A549 (cell line): ENCODE results near the gene NYNRIN. TPM values are rescaled to one million over a fixed set of nuclear protein-coding genes. Genes with fewer than 3 reads are reported as not detected.

Experiments
- ATAC-seq, 2 experiments: fragments of 200-7000 bp in 1 of 2; fragments of >200 bp in 1 of 2; cut with Nextera tagmentation in 1 of 2; cut with Tn5 transposase in 1 of 2; 3 replicates each; pipeline versions ENCODE4 v1.8.0 to v1.9.1; 2018 to 2020; ENCODE audit warnings: mild to moderate bottlenecking in 1 of 2, moderate library complexity in 1 of 2
- CTCF ChIA-PET: fragments of 300-600 bp; sonication (Branson Sonifier 250); formaldehyde crosslinking; extraction: SDS; loops from one replicate; lab custom pipeline; 2021; ENCODE audit warnings: antibody characterized with exemption, inconsistent platforms; lab: Yijun Ruan, JAX
- POLR2A ChIA-PET: fragments of 350-600 bp; formaldehyde crosslinking; extraction: SDS; loops from one replicate; lab custom pipeline; 2021; ENCODE audit warnings: antibody characterized with exemption, inconsistent platforms; lab: Yijun Ruan, JAX
- DNase-seq, 2 experiments: peaks; one replicate each; pipeline versions ENCODE4 v3.0.0 to v3.0.0-alpha.2; 2011 to 2016; ENCODE audit warnings: low read depth in 1 of 2, low spot score in 1 of 2
- FAIRE-seq: peaks from 2 replicates; lab custom pipeline; 2011; peaks lifted over from hg19 to GRCh38; lab: Jason Lieb, UNC
- H3K27ac ChIP-seq, 2 experiments: fragments of >200 bp; sonication (Bioruptor Twin); formaldehyde crosslinking; 3 replicates each; pipeline ENCODE4 v1.5.1; 2016 to 2017
- H3K4me1 ChIP-seq: fragments of >200 bp; sonication (Bioruptor Twin); formaldehyde crosslinking; 3 replicates; pipeline ENCODE4 v1.6.1; 2016
- H3K4me2 ChIP-seq: fragments of >200 bp; sonication (Bioruptor Twin); formaldehyde crosslinking; 3 replicates; pipeline ENCODE4 v1.6.1; 2016
- H3K4me3 ChIP-seq: fragments of >200 bp; sonication (Bioruptor Twin); formaldehyde crosslinking; 3 replicates; pipeline ENCODE4 v1.5.1; 2016
- H3K9me3 ChIP-seq: fragments of >200 bp; sonication (Bioruptor Twin); formaldehyde crosslinking; 3 replicates; pipeline ENCODE4 v1.6.1; 2016
- CBX8 ChIP-seq: fragments of 200-600 bp; sonication (generic); IDR thresholded peaks from 2 replicates; pipeline ENCODE4 v1.6.1; 2016
- CHD2 ChIP-seq: fragments of 150-350 bp; IDR thresholded peaks from 2 replicates; pipeline ENCODE4 v1.6.1; 2014; ENCODE audit warnings: low read length; ENCODE audit not compliant: partially characterized antibody
- ELK1 ChIP-seq: fragments of 150-350 bp; IDR thresholded peaks from 2 replicates; pipeline ENCODE4 v1.6.1; 2014; ENCODE audit warnings: low read depth, mild to moderate bottlenecking, low read length
- ESRRA ChIP-seq: fragments of 150-350 bp; IDR thresholded peaks from 2 replicates; pipeline ENCODE4 v1.6.1; 2014; ENCODE audit warnings: mild to moderate bottlenecking, low read length, borderline replicate concordance
- FOSB ChIP-seq: fragments of 250-450 bp; sonication (Bioruptor Pico); IDR thresholded peaks from 2 replicates; pipeline ENCODE4 v1.5.0; 2020; ENCODE audit warnings: mild to moderate bottlenecking, moderate library complexity
- FOSL2 ChIP-seq, 2 experiments: fragments of 450-650 bp in 1 of 2; fragments of >200 bp in 1 of 2; sonication (Bioruptor Twin) in 1 of 2; formaldehyde crosslinking; IDR thresholded peaks; 2 replicates each; pipeline versions ENCODE4 v1.5.0 to v1.6.1; 2016 to 2020; ENCODE audit warnings: mild to moderate bottlenecking in 1 of 2, moderate library complexity in 1 of 2
- GATA3 ChIP-seq: IDR thresholded peaks from 2 replicates; pipeline ENCODE4 v1.6.1; 2012; ENCODE audit warnings: borderline replicate concordance
- HDAC2 ChIP-seq: fragments of 200-600 bp; sonication (generic); IDR thresholded peaks from 2 replicates; pipeline ENCODE4 v1.6.1; 2016
- HOXB5 ChIP-seq: fragments of 250-450 bp; sonication (Bioruptor Pico); IDR thresholded peaks from 2 replicates; pipeline ENCODE4 v1.5.0; 2020; ENCODE audit warnings: mild to moderate bottlenecking, moderate library complexity
- MAFK ChIP-seq: fragments of 450-650 bp; IDR thresholded peaks from 2 replicates; pipeline ENCODE4 v1.6.1; 2014; ENCODE audit not compliant: partially characterized antibody
- MYC ChIP-seq: IDR thresholded peaks from 2 replicates; pipeline ENCODE4 v1.6.1; 2012; ENCODE audit warnings: mild to moderate bottlenecking, inconsistent platforms, low read length, improper control_type of control experiment, borderline replicate concordance
- POLR2AphosphoS2 ChIP-seq: conservative IDR thresholded peaks from 2 replicates; pipeline ENCODE4 v1.6.1; 2012; ENCODE audit warnings: low read length, improper control_type of control experiment, inconsistent platforms
- SMC3 ChIP-seq: fragments of >200 bp; sonication (Bioruptor Twin); formaldehyde crosslinking; IDR thresholded peaks from 3 replicates; pipeline ENCODE4 v1.6.1; 2018; ENCODE audit warnings: inconsistent platforms
- ZNF302 ChIP-seq: fragments of 250-450 bp; sonication (Bioruptor Pico); IDR thresholded peaks from 2 replicates; pipeline ENCODE4 v1.9.0; 2021; ENCODE audit warnings: inconsistent platforms, mild to moderate bottlenecking, moderate library complexity
- WGBS: methylation state at CpG from one replicate; pipeline ENCODE4 v1.1.6; 2017; ENCODE audit errors: missing lambda C conversion rate; 5-methylcytosine and 5-hydroxymethylcytosine counted together
- polyA plus RNA-seq, 4 experiments: library from polyadenylated mRNA; depleted of rRNA in 3 of 4; stranded (reverse); fragments of >200 nt; fragmentation: RNase III in 1 of 4; extraction: RNeasy Plus Mini Kit Qiagen cat#74134 plus additional on column Dnase treatment in 1 of 4; gene quantifications; 2 replicates in 3 of 4; 3 replicates in 1 of 4; pipeline ENCODE4 v1.2.3, GENCODE V29; 2011 to 2017
- TF ChIP-seq, protein P1 (sequence below): fragments of >200 bp; sonication (Bioruptor Twin); formaldehyde crosslinking; IDR thresholded peaks from 3 replicates; pipeline ENCODE4 v1.6.1; 2016

Gene NYNRIN
- polyA plus RNA-seq, 2 of the 4 experiments (the other 2 are of a cell fraction), result 0.19 to 0.44 TPM

DNA sequence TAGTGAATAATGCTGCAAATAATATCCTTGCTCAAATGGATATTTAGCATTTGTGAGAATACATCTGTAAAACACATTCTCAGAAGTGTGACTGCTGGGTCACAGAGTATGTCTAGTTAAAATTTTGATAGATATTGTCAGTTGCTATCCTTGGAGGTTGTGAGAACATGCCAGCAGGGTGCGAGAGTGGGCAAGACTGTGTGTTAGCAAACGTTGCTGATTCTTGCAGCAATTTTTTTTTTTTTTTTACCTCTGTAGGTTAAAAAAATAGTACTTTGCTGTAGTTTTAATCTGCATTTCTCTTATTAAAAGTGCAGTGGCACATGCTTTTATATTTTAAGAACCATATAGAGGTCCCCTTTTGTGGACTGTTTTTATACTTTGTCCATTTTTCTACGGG, 4.5 kb upstream of the NYNRIN start:
- TF ChIP-seq ESRRA (no peak), SMC3 (no peak), HDAC2 (no peak), FOSB (CRISPR knock-in tag) (no peak), ELK1 (no peak), CHD2 (no peak), HOXB5 (CRISPR knock-in tag) (no peak), GATA3 (no peak), FOSL2 (IDR thresholded peaks at IDR 0.05) (no peak), FOSL2 (CRISPR knock-in tag; IDR thresholded peaks at IDR 0.05) (no peak)
- TF ChIP-seq, protein P1, sequence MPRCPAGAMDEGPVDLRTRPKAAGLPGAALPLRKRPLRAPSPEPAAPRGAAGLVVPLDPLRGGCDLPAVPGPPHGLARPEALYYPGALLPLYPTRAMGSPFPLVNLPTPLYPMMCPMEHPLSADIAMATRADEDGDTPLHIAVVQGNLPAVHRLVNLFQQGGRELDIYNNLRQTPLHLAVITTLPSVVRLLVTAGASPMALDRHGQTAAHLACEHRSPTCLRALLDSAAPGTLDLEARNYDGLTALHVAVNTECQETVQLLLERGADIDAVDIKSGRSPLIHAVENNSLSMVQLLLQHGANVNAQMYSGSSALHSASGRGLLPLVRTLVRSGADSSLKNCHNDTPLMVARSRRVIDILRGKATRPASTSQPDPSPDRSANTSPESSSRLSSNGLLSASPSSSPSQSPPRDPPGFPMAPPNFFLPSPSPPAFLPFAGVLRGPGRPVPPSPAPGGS, result no peak
- TF ChIP-seq, all 56 proteins: peak for 0
- Histone ChIP-seq H3K27ac (no peak overlapping the region), H3K9me3 (no peaks in the 10 kb centered on the region), H3K4me3 (no peak overlapping the region), H3K4me1 (peaks cover 23% of the 10 kb centered on the region), H3K4me2 (no peak overlapping the region)
- ATAC-seq, result no peak
- no peak for FAIRE-seq
- 41% methylated on average over 3 of the region's 3 CpGs for WGBS
- POLR2A ChIA-PET, result no interaction called here
- CTCF ChIA-PET, result interaction anchor here (1.1 to 1.2 kb wide), 2 partner anchors 38 to 61 kb away, joined by 4 to 6 read pairs; no protein-coding TSS in a partner anchor
- DNase-seq, result peak in 1 of 2 experiments; percentile 14

DNA sequence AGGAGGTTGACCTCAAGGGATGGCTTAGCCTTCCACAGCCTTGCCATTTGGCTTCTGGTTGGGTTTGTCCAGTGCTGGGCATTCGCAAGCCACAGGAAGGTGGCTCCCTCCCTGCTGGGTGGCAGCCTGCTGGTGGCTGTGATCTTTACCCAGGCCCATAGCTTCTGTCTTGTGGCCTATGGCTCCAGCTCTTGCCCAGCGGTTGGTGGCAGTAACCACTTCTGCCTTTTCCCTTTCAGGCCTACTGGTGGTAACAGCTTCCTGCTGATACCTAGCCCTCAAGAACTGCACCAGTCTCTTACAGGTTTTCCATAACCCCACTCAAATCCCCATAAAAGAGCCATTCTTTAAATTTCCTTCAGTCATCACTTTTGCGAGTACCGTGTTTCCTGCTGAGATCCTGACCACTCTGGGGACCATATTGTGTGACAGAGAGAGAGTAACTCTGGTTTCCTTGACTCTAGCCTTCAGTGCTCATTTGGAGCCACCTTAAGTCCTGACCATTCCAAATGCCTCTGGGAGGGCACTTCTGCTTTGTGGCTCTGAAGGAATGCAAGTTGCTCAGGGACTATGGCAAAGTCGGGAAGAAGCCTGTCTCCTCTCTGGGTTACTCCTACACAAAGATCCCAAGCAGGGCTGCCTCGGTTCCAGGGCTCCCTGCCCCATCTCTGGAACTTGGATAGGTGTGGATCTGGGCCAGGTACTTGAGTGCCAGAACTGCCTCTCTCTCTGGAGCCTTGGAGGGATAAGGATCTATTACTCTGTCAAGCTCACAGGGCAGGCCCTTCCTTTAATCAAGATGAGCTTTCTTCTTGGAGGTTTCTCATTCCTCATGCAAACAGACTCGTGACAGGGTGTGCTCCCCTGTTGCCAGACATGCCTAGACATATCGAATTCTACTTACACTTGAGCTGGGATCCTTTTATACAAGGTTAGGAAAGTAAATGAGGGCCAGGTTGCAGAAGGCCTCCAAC, 2.9 kb upstream of the NYNRIN start:
- 69% methylated on average over 8 of the region's 8 CpGs for WGBS
- DNase-seq (no peak), FAIRE-seq (no peak), ATAC-seq (no peak)
- Histone ChIP-seq H3K4me1 (peaks cover 23% of the 10 kb centered on the region), H3K9me3 (no peaks in the 10 kb centered on the region), H3K4me3 (no peak overlapping the region), H3K27ac (no peak overlapping the region), H3K4me2 (no peak overlapping the region)
- ChIA-PET POLR2A (interaction anchor here (1.7 kb wide), 1 partner anchor 34 kb away, joined by 4 read pairs; the partner anchor contains the start of gene KHNYN), CTCF (interaction anchor here (1.1 to 2.3 kb wide), 7 partner anchors 14 to 75 kb away, joined by 3 to 11 read pairs (median 4); no protein-coding TSS in a partner anchor)
- no peak for TF ChIP-seq POLR2AphosphoS2
- peak; percentile 71 for TF ChIP-seq MAFK

DNA sequence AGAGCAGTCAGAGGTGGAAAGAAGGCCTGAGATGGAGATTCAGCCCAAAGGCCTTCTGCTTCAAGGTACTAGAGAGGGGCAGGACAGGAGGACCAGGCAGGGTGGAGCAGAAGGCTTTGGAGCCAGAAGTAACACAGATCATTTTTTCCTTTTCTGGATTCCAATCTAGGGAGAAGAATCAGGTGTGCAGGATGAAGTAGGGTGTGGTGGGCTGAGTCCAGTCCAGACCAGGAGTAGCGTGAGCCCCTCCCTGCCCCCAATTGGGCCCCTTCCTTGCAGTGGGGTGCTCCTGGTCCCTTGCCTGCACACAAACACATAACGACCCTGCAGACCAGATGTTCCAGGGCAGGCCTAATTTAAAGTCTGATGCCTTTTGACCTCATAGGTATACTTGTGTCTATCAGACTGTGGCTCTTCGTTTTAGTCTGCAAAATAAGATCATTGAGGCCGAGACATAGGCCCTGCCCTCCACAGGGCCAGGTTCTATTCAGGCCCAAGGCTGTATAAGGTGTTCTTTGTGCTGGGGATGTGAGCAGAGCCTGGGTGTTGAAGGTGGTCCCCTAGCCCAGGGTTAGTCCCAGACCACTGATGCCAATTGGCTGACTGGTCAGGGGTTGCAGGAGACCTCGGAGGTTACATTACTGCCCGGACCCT, 1.0 kb upstream of the NYNRIN start:
- FAIRE-seq, result no peak
- H3K27ac ChIP-seq, result no peak overlapping the region
- no peaks in the 10 kb centered on the region for H3K9me3 ChIP-seq
- no peak for ATAC-seq
- H3K4me1 ChIP-seq, result peaks cover 13% of the 10 kb centered on the region; the same call in 2 of the 3 replicates
- 89% methylated on average over 6 of the region's 6 CpGs for WGBS
- ChIA-PET CTCF (interaction anchor here (0.9 to 4.3 kb wide), 6 partner anchors 14 to 64 kb away, joined by 3 to 16 read pairs (median 4); no protein-coding TSS in a partner anchor), POLR2A (no interaction called here)
- H3K4me2 ChIP-seq, result no peak overlapping the region
- TF ChIP-seq CBX8 (no peak), ZNF302 (CRISPR knock-in tag) (no peak), MYC (no peak)
- no peak for DNase-seq
- H3K4me3 ChIP-seq, result no peak overlapping the region
